DMS114 treated with DMSO at 0.1 percent for 48 hours (cell line): ENCODE results near the gene ZNF436.

Experiments
- DNase-seq: peaks from one replicate; lab custom pipeline; 2025; ENCODE audit not compliant: unreplicated experiment; lab: John Stamatoyannopoulos, UW

The ZNF436 gene

DNA sequence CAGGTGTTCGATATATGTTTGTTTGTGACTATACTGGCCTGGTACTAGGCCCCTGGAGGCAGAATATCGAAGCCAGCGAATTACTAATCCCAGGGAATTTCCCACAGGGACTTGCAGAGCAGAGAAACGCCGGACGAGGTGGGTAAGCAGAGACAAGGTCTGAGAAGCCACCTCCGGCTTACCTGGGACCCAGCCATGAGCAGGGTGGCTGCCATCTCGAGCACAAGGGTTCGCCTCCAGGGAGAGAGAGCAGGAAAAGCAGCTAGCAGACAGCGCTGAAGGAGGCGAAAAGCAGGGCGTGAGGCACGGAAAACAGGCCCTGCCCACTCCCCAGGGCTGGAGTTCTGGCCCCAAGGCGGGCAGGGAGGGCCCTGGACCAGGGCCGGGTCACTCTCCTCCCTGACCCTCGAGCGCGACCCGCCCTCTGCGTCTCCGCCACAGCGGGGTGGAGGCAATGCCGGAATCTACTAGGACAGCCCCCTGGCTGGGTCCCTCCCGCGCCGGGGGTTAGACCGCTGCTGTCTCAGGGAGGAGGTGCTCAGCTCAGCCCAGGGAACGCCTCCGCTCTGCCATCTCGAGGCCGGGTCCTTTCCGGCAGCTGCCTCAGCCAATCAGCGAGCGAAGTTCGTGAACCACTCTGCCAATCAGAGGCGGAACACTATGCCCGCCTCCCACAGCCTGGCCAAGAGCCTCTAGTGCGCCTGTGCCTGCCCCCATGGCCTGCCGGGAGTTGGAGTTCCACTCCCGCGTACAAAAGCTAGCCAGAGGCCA, 1.7 kb downstream of the ZNF436 start:
- peak; percentile 97 for DNase-seq

DNA sequence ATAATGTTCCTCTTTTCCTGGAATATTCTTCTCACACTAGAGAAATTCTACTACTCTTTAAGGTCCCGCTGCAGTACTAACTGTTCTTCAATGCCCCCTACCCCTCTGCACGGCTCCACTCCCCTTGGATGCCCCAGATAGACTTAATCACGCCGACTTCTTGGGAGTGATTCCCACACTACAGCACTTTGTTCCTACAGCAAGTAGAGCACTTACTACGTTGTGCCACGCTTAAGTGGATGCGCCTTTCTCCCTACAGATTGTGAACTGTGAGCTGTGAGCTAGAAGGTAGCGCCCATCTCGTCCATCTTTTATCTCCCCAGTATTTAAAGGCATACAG, 2.2 kb downstream of the ZNF436 start:
- peak; percentile 32 for DNase-seq

DNA sequence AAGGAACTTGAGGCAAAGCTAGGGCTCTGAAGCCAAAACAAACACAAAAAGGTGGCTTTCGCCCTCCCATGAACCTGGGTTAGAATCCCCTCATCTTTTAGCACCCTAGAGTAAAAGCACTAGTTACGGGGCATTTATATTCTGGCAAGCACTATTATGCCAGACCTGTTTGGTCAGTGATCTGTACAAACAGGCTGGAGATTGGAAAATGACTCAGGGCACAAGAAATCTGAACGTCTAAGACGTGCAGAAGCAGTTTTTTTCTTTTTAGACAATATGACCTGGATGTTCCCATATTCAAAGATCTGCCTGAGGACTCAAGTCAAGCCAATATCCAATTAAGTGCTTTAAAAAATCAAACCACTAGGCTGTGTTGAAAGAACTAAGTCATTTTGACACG, 3.0 kb downstream of the ZNF436 start:
- no peak for DNase-seq

DNA sequence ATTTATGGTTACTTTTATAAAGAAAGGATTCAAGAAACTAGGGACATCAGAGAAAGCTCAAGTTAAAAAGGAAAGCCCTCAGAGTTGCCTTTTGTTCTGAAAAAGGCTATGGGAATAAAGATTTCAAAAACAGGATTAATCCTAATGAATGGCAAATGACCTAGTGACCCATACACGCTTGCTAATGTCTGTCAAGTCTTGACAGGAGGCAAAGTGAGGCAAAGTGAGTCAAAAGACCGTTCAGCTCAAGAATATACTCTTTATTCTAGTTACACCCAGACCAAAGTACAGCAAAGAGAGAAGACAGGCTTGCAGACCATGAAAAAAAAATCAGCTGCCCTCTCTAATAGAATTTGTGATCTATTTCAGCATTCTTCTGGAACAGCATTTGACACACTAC, 3.5 kb downstream of the ZNF436 start:
- DNase-seq = no peak

DNA sequence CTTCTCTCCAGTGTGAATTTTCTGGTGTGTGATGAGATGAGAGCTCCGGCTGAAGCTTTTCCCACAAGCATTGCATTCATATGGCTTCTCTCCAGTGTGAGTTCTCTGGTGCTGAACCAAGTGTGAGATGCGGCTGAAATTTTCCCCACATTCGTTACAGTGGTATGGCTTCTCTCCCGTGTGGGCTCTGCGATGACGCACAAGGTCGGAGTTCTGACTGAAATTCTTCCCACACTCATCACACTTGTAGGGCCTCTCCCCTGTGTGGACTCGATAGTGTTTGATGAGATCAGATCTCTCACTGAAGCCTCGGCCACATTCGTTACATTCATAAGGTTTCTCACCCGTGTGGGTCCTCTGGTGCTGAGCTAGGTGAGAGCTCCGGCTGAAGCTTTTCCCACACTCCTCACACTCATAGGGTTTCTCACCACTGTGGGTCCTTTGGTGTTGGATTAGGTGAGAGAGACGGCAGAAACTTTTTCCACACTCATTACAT, 7.4 kb downstream of the ZNF436 start:
- no peak for DNase-seq

DNA sequence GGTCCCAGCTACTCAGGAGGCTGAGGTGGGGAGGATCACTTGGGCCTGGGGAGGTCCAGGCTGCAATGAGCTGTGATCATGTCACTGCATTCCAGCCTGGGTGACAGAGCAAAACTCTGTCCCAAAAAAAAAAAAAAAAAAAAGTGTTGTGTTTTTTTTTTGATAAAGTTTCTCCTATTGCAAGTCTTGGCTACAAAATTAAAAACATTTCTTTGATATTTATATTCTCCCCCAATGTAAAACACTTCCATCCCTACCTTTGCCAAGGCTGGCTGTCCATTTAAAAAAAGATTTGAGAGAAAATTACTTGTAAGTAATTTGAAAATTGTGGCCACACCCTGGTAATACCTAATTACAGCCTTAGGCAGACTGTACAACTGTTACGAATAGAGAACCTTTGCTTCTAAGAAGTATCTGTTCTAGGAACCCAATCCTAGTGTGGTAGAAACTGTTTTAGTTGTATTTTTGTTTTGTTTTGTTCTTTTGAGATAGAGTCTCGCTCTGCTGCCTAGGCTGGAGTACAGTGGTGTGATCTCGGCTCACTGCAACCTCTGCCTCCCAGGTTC, 11.2 kb downstream of the ZNF436 start:
- DNase-seq = no peak

DNA sequence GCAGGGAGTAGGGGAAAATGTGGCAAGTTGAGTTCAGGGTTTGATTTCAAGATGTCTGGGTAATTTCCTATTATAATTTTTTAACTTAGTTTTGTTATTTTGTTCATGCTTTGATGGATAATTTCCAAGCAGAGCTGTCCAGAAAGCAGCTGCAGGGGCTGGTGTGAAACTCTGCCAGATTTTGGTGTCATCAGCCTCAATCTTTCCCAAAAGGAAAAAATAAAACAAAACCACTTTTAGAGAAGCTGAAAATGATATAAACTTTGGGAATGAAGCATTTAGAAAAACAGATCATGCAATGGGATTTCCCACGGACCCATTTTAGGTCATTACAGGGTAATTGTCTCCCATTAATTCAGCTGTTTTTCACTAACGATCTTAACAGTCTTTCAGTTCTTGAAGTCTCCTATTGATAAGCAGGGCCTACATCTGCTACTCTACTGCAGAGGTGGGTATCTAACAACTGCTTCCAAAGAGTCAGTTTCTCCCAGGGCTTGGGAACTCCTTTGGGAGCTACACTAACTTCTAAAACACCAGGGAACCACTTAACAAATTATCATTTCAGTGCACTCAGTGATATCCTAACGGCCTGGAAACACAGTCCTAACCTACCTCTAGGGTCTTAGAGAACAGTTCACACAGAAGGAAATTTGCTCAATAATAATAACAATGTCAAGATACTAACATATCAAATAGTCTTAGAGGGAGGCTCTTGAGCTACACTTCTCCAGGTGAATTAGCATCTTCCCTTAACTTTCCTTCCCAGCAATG, 12.3 kb downstream of the ZNF436 start:
- no peak for DNase-seq

DNA sequence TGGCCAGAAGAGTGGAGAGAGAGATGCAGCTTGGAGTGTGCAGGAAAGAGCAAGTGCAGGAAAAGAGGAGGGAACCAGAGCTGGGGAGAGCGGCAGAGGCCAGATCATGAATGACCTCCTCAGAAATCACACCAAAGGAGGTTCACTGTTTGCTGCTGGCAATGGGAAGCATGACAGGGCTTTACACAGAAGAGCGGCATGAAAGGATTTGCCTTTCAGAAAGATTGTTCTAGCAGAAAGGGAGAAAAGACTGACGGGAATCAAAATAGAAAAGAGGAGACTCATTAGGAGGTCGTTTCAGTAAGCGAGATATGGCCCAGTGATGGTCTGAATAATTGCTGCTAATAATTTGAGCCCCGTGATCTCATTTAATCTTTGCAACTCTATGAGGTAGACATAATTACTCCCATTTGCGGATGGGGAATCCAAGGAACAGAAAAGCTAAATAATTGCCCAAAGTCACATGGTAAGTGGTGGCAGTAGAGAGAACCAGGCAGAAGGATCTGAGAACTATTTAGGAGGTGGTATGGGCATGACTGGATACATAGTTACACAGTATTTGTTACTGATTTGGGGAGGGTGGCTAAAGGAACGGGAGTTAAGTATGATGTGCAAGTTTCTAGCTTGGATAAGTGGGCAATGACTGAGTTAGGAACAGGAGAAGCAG, 13.0 kb downstream of the ZNF436 start:
- DNase-seq = no peak

DNA sequence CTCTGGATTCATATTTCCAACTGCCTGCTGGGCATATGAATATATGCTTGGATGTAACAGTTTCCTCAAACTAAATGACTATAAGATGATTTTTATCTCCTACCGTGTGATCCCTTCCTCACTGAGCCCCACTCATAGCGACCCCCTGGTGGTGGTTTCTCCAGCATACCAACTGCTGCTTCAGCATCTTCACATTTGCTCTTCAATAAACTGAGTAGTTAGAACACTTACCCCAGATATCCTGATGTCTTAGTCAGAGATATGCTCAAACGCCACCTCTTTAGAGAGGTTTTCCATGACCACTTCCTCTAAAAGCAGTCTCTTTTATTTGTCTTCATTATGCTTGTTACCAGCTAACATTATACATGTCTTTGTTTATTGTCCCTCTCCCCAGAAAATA, 15.4 kb downstream of the ZNF436 start:
- DNase-seq = no peak

DNA sequence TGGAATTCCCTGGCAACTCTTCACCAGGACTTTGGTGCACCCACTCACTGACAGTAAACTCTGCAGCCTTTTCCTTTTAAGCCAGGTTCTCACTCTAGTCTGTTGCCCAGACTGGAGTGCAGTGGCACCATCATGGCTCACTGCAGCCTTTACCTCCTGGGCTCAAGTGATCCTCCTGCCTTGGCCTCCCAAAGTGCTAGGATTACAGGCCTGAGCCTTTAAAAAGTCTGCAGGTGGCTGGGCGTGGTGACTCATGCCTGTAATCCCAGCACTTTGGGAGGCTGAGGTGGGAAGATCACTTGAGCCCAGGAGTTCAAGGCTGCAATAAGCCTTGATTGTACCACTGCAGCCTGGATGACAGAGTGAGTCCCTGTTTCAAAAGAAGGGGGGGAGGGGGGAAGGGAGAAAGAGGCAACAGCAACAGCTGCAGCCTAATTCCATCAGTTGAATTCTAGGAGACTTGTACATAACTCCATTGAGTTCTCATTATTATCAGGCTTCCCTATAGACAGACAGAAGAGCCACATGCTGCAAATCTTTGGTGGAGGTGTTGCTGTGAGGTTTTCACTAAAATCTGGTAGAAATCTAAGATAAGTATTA, 17.4 kb downstream of the ZNF436 start:
- no peak for DNase-seq

DNA sequence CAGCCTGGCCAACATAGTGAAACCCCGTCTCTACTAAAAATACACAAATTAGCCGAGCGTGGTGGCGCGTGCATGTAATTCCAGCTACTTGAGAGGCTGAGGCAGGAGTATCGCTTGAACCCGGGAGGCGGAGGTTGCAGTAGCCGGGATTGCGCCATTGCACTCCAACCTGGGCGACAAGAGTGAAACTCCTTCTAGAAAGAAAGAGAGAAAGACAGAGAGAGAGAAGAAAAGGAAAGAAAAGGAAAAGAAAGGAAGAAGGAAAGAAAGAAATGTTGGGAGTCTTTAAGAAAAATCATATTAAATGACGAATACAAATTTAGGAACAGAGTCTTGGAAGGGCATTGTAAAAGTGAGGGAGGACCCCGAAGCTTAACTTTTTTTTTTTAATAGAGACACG, 23.7 kb downstream of the ZNF436 start:
- no peak for DNase-seq

DNA sequence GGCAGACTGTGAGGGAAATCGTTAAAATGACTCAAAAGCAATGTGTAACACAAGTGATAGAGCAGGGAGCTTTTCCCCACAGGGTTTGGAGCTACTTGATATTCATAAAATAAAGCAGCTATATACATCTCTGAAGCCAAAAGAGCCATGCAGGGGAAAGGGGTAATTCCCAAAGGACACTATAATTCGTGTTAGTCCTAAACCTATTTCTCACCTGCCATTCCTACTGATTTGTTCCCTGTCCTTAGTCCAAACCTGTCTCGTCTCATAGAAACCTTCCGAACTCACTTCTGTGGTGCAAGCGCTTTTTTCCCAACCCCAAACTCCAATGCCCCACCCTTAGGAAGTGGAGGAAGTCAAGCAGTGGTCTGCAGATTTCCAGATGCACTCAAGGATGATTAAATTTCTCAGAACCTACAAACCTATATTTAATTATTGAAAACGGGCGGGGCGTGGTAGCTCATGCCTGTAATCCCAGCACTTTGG, 24.6 kb downstream of the ZNF436 start:
- DNase-seq = no peak

DNA sequence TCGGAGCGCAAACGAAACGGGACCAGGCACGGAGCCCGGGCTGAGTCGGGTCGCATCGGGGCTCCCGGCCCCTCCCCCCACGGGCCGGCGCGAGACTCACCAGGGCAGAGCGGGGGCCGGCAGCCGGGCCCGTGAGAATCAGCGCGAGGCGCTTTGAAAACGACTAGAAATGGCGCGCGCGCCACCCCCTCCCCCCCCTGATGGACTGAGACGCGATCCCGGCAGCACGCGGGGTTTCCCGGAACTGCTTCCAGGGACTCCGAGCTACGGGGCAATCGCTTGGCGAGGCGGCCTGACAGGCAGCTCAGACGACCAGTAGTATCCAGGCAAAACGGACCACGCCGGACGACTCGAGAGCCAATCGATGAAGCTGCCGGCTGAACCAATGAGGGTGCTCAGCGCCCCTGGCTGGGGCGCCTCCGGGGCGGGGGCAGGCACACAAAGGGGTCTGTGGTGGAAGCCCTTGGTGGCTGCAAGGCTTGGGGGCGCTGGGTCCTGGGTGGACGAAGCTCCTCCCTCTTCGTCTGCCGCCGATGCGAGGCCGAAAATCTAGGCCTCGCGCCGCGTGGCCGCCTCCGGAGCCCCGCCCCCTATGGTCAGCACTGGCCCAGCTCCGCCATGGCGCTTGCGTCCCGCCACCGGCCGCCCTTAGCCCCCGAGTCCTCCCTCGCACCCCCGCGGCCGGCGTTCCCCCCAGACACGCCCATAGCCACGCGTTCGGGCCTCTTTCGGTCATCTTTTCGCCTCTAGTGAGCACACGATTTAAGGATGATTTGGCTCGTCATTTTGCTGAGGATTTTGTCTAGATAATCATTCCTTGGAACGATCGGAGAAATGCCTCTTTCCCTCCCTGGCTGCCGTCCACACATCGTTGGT, 25.3 kb downstream of the ZNF436 start, which contains the start of gene HNRNPR:
Gene HNRNPR, minus strand, starts transcription at position 174 of the 876 bp plus-strand sequence. CDS start 3,276 bp downstream, outside the sequence.
- peak; percentile 99 for DNase-seq

DNA sequence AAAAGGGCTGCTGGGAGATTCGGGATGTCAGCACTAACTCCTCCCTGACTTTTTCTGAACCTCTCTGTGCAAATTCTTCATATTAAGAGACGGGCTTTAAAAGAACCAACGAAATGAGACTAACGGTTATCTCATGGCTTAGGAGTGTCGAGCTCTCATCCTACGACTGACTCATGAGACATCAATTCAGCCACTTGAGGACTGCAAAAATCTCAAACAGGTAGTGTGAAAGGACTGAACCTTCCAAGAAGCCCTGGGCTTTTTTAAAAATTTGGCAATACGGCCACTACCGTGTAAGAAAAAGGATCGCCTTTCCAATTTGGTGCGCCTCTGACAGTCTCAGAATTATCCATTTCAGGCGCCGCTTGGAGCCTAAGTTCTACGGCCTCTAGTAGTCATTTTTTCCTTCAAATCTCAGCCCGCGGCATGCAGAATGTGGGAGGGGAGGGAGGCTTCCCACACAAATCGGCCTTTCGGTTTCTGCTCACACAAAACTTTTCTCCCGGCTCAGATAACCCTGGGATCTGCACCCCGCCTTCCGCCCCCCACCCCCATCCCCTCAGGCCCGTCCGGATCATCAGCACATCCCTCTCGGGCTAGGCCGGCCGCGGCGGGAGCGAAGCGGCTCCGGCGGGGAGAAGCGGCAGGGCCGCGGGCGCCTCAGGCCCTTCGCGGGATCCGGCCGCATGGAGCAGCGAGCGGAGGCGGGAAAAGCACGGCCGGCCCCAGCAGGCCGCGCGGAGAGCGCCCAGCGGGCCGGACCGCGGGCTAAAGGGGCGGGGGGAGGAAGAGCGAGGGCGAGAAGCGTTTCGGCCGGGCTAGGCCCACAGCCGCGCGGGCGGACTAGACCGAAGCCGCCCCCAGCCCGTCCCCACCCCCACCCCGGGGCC, 26.2 kb downstream of the ZNF436 start:
- DNase-seq = peak; percentile 42

DNA sequence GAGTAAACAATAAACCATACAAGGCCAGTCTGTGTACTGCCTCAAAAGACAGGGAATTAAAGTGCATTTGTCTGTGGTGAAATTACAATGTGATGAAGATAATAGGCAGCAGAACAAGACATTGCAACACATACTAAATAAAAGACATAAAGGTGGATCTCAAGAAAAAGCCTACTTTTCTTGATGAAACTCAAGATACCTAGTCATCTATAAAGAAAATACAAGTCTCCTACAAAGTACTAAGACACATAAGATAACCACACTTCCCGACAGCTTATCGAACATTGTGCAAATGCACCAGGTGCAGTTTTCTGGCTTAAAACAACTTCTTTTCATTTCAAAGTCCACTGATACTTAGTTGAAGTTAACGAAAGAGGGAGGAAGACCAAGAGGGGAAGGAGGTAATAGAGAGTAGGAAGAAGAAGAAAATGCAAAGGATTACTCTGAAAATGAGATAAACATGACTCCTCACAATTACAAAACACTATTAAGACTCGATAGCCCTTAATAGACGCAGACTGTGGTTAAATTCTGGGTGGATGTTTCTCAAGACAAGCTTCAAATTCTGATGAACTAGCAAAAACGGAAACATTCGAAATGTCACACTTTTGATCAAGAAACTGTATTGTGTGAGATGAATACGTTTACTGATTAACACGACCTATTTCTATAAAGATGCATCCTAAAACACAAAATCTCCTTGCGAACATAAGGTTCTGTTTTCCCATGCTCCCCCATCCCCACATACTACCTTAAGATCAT, 27.5 kb downstream of the ZNF436 start:
- peak; percentile 26 for DNase-seq

DNA sequence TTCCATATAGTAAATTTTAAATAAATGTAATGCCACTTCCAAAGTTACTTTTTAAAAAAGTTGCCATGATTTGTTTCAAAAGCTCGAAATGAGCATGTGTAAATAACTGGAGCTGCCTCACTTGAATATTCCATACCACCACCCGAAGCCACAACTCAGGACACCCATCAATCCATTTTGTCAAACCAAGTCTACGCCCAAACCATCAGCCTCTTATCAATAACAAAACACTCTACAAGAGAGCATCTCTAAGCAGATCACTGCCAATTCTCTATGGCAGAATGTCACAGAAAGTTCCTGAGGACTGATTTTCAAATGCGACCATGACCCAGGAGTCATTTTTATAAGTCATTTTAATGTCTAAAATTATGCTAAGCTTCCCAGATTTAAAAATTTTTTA, 30.0 kb downstream of the ZNF436 start:
- DNase-seq = no peak

DNA sequence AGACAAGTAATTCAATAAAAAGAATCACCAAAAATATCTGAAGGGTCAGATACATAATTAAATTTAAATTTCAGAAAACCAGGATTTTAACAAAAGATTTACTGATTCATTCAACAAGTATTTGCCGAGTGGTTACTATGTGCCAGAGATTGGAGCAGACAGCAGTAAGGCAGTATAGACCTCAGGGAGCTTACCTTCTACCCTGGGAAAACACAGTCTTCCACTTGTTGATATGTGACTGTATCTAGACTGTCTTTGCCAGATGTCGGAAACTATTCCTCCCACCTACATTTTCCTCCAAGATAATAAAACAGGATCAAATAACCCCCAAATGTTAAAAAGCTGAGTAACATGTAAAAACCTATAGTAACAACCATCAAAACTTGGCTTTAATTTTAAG, 31.8 kb downstream of the ZNF436 start:
- no peak for DNase-seq

DNA sequence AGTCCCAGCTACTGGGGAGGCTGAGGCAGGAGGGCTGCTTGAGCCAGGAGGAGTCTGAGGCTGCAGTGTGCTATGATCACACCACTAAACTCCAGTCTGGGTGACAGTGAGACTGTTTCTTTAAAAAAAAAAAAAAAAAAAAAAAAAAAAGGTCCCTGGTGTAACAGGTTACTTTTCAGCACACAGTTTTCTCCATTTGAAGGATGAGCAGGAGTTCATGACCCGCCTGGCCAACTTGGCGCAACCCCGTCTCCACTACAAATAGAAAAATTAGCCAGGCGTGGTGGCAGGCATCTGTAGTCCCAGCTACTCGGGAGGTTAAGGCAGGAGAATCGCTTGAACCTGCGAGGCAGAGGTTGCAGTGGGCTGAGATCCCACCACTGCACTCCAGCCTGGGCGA, 37.9 kb downstream of the ZNF436 start:
- no peak for DNase-seq
